ENCODE measurements around the gene RBM17.
"Not testable (repeated sequence)": the region's sequence is repeated elsewhere in the genome, so short reads cannot be mapped to it uniquely, and the experiment has no call there.

The RBM17 gene

DNA sequence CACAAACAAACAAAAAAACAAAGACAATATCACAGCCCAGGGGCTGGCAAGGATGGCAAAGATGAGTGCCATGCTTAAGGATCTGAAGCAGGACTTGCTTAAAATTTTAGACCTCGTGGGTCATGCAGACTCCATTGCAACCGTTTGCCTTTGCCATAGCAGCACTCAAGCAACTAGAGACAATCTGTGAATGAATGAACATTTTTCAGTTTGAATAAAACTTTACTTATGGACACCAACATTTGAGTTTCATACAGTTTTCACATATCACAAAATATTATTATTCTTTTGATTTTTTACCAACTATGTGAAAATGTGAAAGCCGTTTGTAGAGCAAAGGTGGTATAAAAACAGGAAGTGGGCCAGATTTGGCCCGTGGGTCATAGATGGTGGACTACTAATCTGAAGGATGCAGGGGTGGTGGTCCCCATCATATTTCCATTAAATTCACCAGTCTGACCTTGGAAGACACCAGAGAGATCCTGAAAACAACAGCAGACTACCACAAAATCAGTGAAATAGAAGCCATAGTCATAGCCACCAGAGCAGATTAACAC, 8.3 kb upstream of the RBM17 start:
- no peak for DNase-seq (ENCODE audit: low spot score)

DNA sequence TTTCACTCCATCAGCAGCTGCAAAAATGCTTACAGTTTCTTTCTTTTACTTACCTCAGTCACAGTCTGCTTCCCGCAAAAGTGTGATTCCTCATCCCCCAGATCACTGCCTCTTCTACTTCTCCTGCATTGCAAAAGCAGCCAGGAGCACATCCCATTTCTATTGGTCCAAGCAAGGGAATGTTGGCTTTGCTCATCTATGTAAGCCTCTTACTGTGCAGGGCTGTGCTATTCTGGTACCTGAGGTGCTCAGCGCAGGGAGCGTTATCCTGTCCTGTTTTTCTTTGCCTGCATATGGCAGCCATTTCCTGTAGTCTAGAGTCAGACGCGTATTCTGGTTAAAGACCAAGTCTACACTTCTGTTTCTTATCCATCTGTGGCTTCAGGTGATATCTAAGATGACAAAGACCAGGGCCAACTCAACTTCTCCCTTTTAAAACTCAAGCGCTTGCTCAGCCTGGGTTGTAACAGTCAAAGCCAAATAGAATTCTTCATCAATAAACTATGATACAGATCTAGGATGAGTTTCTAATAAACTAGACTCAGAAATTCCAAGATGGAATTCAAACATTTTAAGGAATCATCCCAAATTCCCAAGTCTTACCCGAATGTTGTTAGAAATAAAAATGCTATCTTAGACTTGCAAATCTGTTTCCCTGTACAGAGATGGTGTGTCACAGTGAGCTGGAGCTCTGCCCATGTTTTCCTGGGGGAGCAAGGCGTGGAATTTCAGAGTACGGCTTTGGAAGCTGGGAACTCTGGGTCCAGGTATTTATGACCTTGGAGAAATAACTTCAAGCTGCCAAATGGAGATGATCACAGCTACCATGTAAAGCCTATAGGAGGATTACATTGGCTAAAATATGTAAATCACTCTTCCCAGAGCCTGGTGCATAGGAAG, 6.1 kb upstream of the RBM17 start:
- no peak for DNase-seq (ENCODE audit: low spot score)

GRCh38 chr10:6083523-6084475, 5.0 kb upstream of the RBM17 start:
- no peak for DNase-seq (ENCODE audit: low spot score)

- DNase-seq (ENCODE audit: low spot score): peak; percentile 90
Observed at GRCh38 chr10:6086375-6087233, 2.2 kb upstream of the RBM17 start.

DNA sequence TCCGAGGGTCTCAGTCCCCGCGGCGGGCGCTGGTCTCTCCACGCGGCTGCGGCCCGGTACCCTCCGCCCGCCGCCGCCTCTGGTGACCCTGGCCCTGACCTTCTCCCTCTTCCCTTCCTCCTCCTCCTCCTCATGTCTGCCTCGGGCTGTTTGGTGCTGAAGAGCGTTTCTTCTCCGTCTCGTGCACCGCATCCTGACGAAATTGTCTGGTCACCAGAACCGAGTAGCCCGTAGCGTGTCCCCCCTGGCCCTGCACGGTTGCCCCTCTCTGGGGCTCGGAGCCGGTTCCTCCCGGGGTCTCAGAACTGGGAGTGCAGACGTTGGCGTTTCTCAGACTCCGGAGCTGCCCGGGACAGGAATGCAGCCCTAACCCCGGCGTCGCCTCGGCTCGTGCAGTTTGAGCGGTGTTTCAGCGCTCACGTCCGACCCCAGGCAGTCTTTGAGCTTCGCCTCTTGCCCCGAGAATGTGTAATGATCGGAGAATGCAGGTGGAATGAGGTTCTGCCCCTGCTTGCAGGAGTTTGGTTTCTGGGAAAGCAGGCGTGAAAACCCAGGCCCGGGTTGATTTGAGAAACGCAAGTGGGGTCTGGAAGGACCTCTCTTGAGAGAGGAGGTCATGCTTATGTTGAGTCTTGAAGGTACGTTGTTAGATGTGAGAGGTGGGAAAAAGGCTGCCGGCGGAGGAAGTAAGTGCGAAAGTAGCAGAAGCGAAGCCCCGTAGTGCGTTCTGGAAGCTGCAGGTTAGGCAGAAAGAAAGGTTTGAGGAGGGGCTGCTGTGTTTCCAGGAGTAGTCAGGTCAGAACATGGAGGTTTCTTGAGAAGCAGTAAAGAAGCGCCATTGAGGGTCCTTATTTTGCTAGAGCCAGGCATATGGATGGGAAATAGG, 743 bp downstream of the RBM17 start:
- DNase-seq (ENCODE audit: low spot score): no peak

- DNase-seq (ENCODE audit: low spot score): no peak
Observed at GRCh38 chr10:6091630-6092029, 2.8 kb downstream of the RBM17 start.

DNA sequence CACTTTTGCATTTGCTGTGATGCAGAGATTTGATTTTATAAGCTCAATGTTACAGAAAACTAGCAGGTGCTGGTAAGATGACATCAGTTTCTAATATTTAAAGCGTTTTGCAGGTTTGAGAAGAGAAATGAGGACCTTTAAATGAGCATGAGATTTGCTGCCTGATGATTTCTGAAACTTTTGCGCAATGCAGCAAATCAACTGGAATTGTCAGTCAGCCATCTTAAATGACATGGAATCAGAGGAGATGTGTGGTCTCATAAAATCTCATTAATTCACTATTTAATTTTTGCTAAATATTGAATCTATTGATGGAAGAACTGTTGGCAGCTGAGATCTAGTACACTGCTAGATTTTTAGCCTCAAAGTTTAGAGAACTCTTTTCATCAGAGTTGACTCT, 3.9 kb downstream of the RBM17 start:
- DNase-seq (ENCODE audit: low spot score): no peak

DNA sequence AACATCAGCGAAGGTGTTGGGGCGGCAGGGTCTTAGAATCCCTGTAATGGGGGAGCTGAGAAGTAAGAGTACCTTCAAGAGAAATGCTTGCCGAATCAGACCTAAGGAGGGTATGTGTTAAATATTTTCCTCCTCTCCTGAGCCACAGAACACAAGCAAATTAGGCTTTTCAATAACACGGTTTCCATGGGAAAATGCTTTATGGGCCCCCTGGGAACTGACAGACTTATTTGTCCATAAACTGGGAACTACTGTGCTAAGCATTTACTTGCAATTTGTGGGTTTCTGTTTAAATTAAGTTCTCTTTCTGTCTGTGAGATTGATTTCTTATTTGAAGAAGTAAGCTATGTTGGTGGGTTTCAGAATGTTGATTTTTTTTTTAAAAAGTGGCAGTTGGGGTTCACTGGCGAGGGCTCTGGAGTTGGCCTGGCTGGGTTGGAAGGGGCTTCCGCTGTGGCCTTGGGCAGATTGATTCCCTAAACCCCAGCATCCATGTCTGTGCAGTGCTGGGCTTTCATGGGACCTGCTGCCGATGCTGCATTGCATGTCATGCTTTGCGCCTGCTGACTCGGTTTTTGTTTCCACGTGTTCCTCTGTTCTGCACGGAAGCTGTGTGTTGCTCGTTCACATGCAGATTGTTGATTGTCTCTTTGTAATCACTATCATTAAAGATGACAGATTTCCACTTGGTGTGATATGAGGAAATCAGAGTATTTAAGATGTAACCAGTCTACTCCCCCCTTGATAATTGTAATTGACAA, 7.2 kb downstream of the RBM17 start:
- DNase-seq (ENCODE audit: low spot score): no peak

DNA sequence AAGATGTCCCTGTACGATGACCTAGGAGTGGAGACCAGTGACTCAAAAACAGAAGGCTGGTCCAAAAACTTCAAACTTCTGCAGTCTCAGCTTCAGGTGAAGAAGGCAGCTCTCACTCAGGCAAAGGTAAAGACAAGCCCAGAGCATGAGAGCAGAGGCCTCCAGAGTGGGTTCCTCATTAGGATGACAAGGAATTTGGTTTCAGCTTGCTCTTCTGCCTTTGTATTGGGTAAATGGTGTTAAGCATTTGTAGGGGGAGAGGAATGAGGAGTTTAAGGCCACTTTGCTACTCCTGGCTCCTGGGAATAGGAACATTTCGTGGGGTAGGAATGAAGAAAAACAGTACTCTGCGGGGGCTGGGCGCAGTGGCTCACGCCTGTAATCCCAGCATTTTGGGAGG, 8.2 kb downstream of the RBM17 start:
- DNase-seq (ENCODE audit: low spot score): no peak

DNA sequence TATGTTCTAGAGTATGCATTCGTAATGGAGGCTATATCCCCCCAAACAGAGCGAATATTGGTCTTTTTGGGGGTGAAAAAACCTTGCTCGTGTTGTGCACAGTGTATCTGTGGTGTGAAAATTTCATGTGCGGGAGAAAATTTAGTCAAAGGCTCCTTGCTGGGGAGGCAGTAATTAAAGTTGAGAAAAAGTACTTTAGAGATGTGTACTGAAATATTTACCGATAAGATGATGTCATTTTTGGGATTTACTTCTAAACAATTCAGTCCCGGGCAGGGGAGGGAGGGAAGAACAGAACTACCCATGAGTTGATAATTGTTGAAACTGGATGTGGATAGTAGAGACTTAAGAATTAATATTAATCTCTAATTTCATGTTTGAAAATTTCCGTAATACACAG, 9.3 kb downstream of the RBM17 start:
- DNase-seq (ENCODE audit: low spot score): no peak

DNA sequence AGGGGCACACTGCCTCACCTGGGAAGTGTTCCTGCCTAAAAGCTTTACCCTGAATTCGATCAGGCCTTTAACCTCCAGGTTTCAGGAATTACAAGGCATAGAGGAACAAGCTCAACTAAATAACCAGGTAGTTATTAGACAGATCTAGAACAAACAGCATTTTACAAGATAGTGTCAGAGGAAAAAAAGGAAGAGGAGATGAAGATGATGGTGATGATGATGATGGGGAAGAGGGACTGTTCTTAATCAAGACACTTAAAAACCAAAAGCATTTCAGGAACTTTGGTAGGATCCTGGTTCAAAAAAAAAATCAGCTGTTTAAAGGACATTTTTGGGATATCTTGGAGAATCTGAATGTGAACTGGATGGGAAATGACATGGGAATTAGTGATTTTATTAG, 11.5 kb downstream of the RBM17 start:
- no peak for DNase-seq (ENCODE audit: low spot score)

DNA sequence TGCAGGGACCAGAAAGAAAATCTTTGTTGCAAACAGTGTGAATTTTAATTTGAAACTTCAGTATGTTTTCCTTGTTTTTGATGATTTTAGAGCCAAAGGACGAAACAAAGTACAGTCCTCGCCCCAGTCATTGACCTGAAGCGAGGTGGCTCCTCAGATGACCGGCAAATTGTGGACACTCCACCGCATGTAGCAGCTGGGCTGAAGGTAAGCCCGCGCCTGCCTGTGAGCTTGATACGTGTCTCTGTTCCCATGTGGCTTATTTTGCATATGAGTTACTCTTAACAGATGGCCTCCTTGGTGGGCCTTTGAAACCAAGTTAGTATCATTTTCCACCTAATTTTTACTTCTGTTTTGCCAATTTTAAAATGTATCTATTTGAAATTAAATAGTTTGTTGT, 12.3 kb downstream of the RBM17 start:
- DNase-seq (ENCODE audit: low spot score): no peak

- DNase-seq (ENCODE audit: low spot score): no peak
Observed at GRCh38 chr10:6102128-6102527, 13.3 kb downstream of the RBM17 start.

GRCh38 chr10:6103591-6103990, 14.8 kb downstream of the RBM17 start:
- DNase-seq (ENCODE audit: low spot score): no peak

- DNase-seq (ENCODE audit: low spot score): not testable (repeated sequence)
Observed at GRCh38 chr10:6107616-6108015, 18.8 kb downstream of the RBM17 start.

GRCh38 chr10:6108072-6108471, 19.2 kb downstream of the RBM17 start:
- DNase-seq (ENCODE audit: low spot score): no peak

GRCh38 chr10:6108631-6109443, 20.0 kb downstream of the RBM17 start:
- DNase-seq (ENCODE audit: low spot score): peak; percentile 65

DNA sequence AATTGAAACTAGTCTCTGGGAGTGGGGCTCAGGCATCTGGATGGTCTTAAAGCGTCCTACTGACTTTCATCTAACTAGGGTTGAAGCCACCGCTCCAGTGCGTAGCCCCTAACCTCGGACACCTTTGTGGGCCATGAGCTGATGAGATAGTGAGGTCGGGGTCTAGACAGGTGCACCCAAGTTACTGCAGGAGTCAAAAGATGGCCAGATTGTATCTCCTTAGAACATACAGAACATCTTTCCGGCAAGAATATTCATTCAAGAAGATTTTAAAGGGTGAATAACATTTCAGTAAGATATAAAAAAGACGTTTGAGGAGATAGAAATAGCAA, 20.6 kb downstream of the RBM17 start:
- DNase-seq (ENCODE audit: low spot score): no peak

- DNase-seq (ENCODE audit: low spot score): no peak
Observed at GRCh38 chr10:6110136-6110535, 21.3 kb downstream of the RBM17 start.

All from D341Med (cell line).